Peyer's patch (tissue), 4 donors: Measurements from ENCODE around the gene KRTAP21-1.

Experiments used
- POLR2A ChIP-seq, 2 donors: fragments of 450-650 bp; IDR thresholded peaks; one replicate each; pipeline ENCODE4 v1.5.1; 2017; ENCODE audit warnings: antibody characterized with exemption in 2 of 2, mild to moderate bottlenecking in 2 of 2, moderate library complexity in 2 of 2
- TF ChIP-seq, protein P1 (sequence below), 6 experiments: fragments of 450-650 bp in 4 of 6; fragments of 200-600 bp in 2 of 6; sonication (generic) in 1 of 6; IDR thresholded peaks; one replicate each; pipeline ENCODE4 v1.5.1; 2017 to 2019; ENCODE audit warnings: antibody characterized with exemption in 6 of 6, mild to moderate bottlenecking in 3 of 6, moderate library complexity in 1 of 6

DNA sequence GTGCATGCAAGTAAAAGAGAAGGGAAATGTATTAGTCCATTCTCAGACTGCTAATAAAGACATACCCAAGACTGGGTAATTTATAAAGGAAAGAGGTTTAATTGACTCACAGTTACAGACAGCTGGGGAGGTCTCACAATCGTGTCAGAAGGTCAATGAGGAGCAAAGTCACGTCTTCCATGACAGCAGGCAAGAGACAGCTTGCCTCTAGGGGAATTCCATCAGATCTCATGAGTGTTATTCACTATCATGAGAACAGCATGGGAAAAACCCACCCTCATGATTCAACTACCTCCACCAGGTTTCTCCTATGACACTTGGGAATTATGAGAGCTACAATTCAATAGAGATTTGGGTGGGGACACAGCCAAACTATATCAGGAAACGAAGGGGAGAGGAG lies 44.7 kb downstream of the KRTAP21-1 start:
- TF ChIP-seq POLR2A (IDR thresholded peaks at IDR 0.05): no peak
- TF ChIP-seq, protein P1, sequence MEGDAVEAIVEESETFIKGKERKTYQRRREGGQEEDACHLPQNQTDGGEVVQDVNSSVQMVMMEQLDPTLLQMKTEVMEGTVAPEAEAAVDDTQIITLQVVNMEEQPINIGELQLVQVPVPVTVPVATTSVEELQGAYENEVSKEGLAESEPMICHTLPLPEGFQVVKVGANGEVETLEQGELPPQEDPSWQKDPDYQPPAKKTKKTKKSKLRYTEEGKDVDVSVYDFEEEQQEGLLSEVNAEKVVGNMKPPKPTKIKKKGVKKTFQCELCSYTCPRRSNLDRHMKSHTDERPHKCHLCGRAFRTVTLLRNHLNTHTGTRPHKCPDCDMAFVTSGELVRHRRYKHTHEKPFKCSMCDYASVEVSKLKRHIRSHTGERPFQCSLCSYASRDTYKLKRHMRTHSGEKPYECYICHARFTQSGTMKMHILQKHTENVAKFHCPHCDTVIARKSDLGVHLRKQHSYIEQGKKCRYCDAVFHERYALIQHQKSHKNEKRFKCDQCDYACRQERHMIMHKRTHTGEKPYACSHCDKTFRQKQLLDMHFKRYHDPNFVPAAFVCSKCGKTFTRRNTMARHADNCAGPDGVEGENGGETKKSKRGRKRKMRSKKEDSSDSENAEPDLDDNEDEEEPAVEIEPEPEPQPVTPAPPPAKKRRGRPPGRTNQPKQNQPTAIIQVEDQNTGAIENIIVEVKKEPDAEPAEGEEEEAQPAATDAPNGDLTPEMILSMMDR (IDR thresholded peaks at IDR 0.05): no peak
